ENCODE results near the gene LMX1B.
"Not testable (repeated sequence)": the region's sequence is repeated elsewhere in the genome, so short reads cannot be mapped to it uniquely, and the experiment has no call there.

Gene LMX1B

DNA sequence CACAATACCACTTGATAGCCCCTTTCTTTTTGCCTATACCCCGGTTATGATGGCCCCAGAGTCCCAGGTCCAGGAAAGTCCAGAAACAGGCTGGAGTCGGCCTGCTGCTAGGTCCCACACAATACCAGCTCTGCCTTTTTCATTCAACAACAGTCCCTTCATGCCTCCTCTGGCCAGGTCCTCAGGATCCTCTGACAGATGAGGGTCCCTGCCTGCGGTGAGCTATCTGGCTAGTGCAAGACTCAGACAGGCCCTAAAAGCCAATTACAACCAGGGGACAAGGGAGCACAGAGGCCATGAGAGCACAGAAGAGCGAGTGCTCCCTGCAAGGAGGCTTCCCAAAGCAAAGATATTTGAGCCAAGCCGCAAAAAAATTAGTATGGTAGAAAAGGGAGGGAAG is 106.3 kb downstream of the LMX1B start:
- Mint-ChIP-seq H3K4me1 (ENCODE audit: low read depth) (peaks cover 36% of the 10 kb centered on the region), H3K9me3 (ENCODE audit: low read depth) (no peaks in the 10 kb centered on the region), H3K27me3 (no peaks in the 10 kb centered on the region), H3K36me3 (no peaks in the 10 kb centered on the region), H3K27ac (peak overlapping the region; percentile 66), H3K4me3 (peak overlapping the region; percentile 70)

DNA sequence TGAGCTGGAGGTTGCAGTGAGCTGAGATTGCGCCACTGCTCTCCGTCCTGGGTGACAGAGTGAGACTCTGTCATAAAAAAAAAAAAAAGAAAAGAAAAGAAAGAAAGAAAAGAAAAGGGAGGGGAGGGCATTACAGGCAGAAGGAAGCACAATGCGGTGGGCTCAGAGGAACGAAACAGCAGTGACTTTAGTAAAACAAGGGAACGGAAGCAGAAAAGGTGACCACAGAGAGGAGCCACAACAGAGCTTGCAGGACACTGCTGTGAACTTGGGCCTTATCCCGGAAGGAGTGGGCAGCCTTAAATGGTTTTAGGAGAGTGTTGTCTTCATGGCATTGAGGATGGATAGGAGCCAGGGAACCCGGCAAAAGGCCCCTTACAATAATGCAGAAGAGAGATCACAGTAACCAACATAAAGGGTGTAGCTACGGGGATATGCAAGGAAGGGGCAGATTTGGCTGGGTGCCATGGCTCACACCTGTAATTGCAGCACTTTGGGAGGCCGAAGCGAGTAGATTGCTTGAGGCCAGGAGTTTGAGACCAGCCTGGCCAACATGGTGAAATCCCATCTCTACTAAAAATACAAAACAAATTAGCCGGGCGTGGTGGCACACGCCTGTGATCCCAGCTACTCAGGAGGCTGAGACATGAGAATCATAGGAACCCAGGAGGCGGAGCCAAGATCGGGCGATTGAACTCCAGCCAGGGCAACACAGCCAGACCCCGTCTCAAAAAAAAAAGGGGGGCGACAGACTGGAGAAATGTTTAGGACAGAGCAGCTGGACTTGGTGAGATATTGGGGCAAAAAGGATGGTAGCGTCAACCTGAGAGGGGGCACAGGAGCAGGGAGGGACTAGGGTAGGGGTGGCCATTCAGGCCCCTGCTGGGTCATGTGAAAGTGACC is 107.2 kb downstream of the LMX1B start:
- Mint-ChIP-seq H3K4me3 (peak overlapping the region; percentile 70), H3K36me3 (no peaks in the 10 kb centered on the region), H3K4me1 (ENCODE audit: low read depth) (peaks cover 36% of the 10 kb centered on the region), H3K27ac (peak overlapping the region; percentile 78), H3K9me3 (ENCODE audit: low read depth) (no peaks in the 10 kb centered on the region), H3K27me3 (no peaks in the 10 kb centered on the region)

DNA sequence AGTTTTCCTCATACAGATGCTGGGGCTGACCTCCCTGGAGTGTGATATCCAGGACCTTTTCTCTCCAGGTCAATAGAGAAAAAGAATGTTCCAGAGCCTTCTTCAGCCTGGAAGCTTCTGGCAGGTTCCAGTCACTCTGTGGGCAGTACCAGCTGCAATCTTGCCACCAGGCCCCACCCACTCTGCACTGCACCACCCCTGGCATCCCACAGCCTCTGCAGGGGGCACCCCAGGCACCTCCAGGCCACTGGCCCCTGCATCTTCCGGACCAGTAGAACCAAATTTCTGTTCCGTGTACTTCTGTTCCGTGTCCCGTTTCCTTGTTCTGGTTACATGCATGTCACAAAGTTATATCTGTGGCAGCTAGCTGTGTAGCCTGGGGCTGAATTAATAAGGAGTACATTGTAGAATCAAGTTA is 107.8 kb downstream of the LMX1B start:
- Mint-ChIP-seq H3K27ac (peak overlapping the region; percentile 78), H3K4me3 (peak overlapping the region; percentile 84), H3K27me3 (no peaks in the 10 kb centered on the region), H3K4me1 (ENCODE audit: low read depth) (peaks cover 36% of the 10 kb centered on the region), H3K9me3 (ENCODE audit: low read depth) (no peaks in the 10 kb centered on the region), H3K36me3 (no peaks in the 10 kb centered on the region)

GRCh38 chr9:126722252-126722921 is 108.7 kb downstream of the LMX1B start:
- Mint-ChIP-seq H3K4me1 (ENCODE audit: low read depth) (peaks cover 36% of the 10 kb centered on the region), H3K27ac (peak overlapping the region; percentile 78), H3K27me3 (no peaks in the 10 kb centered on the region), H3K4me3 (peak overlapping the region; percentile 84), H3K36me3 (no peaks in the 10 kb centered on the region), H3K9me3 (ENCODE audit: low read depth) (no peaks in the 10 kb centered on the region)

DNA sequence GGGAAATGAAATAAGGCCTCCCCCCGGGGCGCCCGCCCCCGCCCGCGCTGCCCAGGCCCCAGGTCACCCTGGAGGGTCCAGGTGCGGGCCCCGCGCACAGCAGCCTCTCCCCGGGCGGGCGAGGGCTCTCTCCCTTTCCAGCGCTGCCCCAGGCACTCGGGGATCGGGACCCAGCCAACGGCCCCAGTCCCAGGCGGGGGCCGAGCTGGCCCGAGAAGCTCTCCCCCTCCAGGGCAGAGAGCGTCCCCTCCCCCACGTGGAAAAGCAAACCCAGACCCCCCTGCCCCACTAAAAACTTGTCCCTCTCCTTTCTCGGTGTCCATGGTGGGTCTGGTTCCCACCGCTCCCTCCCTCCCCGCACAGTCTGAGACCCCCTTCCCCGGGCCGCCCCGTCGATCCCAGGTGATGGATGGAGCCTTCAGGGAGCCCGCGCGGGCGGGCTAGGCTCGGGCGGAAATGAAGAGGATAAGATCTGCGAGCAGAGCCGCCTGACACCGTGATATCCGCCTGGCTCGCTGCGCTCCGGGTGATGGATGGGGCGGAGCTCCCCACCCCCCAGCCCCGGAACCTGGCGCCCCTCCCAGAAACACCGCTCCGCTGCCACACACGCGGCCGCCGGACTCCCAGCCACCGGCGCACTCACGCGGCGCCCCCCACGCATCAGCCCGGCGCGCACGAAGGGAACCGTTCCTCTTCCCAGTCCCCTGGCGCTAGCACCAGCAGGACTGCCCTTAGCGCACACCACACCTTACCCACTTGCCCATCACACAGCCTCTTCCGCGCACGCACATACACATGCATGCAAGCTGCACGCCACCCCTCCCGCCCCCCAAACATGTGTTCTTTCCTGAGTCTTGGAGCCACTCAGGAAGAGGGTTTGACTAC is 109.4 kb downstream of the LMX1B start:
- Mint-ChIP-seq H3K27ac (peak overlapping the region; percentile 90), H3K27me3 (no peaks in the 10 kb centered on the region), H3K9me3 (ENCODE audit: low read depth) (no peaks in the 10 kb centered on the region), H3K4me1 (ENCODE audit: low read depth) (peaks cover 36% of the 10 kb centered on the region), H3K36me3 (no peaks in the 10 kb centered on the region), H3K4me3 (peak overlapping the region; percentile 85)

- Mint-ChIP-seq H3K27ac (peak overlapping the region; percentile 90), H3K27me3 (no peaks in the 10 kb centered on the region)
These were observed 110.1 kb downstream of the LMX1B start for GRCh38 chr9:126723807-126724172.

DNA sequence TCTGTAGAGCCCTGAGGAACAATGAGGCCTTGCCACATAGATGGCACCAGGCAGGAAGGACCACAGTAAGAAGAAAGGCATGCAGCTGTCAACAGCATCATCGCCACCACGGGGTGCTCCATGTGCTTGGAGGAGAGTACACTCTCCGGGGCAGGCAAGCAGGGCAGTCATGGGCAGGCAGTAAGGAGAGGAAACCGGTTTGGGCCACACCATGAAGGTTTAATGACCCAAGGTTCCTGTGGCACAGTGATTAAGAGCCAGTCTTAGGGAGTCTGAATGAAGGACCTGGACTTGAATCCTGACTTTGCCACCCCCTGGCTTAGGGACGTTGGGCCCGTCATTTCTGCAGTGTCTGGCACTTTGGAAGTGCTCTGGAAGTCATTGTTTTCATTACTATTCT is 110.5 kb downstream of the LMX1B start:
- no peaks in the 10 kb centered on the region for H3K9me3 Mint-ChIP-seq (ENCODE audit: low read depth)
- H3K4me3 Mint-ChIP-seq = peak overlapping the region; percentile 85
- H3K27ac Mint-ChIP-seq = peak overlapping the region; percentile 90
- H3K27me3 Mint-ChIP-seq = no peaks in the 10 kb centered on the region
- H3K4me1 Mint-ChIP-seq (ENCODE audit: low read depth) = peaks cover 30% of the 10 kb centered on the region
- H3K36me3 Mint-ChIP-seq = no peaks in the 10 kb centered on the region

More at GRCh38 chr9:126723807-126724172, 110.1 kb downstream of the LMX1B start:
- H3K4me1 Mint-ChIP-seq (ENCODE audit: low read depth) = peaks cover 34% of the 10 kb centered on the region
- no peaks in the 10 kb centered on the region for H3K36me3 Mint-ChIP-seq
- H3K4me3 Mint-ChIP-seq = peak overlapping the region; percentile 85
- no peaks in the 10 kb centered on the region for H3K9me3 Mint-ChIP-seq (ENCODE audit: low read depth)

- H3K27me3 Mint-ChIP-seq; H3K9me3 Mint-ChIP-seq (ENCODE audit: low read depth); H3K36me3 Mint-ChIP-seq; H3K27ac Mint-ChIP-seq; H3K4me3 Mint-ChIP-seq: not testable (repeated sequence)
- H3K4me1 Mint-ChIP-seq (ENCODE audit: low read depth) = peaks cover 17% of the 10 kb centered on the region
These were observed 111.8 kb downstream of the LMX1B start for GRCh38 chr9:126725485-126725884.

GRCh38 chr9:126728210-126728609 is 114.5 kb downstream of the LMX1B start:
- H3K27me3 Mint-ChIP-seq; H3K27ac Mint-ChIP-seq; H3K36me3 Mint-ChIP-seq; H3K4me1 Mint-ChIP-seq (ENCODE audit: low read depth); H3K9me3 Mint-ChIP-seq (ENCODE audit: low read depth); H3K4me3 Mint-ChIP-seq: not testable (repeated sequence)

DNA sequence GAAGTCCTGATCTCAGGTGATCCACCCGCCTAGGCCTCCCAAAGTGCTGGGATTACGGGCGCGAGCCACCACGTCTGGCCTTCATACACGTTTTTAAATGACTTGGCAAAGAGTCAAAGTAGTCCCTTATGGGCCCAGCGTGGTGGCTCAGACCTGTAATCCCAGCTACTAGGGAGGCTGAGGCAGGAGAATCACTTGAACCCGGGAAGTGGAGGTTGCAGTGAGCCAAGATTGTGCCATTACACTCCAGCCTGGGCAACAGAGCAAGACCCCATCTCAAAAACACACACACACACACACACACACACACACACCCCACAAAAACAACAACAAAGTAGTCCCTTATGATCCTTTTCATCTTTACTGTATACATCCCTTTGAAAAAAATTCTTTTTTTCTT is 116.9 kb downstream of the LMX1B start:
- not testable (repeated sequence) for H3K4me3 Mint-ChIP-seq; H3K9me3 Mint-ChIP-seq (ENCODE audit: low read depth); H3K36me3 Mint-ChIP-seq; H3K27ac Mint-ChIP-seq; H3K4me1 Mint-ChIP-seq (ENCODE audit: low read depth); H3K27me3 Mint-ChIP-seq

DNA sequence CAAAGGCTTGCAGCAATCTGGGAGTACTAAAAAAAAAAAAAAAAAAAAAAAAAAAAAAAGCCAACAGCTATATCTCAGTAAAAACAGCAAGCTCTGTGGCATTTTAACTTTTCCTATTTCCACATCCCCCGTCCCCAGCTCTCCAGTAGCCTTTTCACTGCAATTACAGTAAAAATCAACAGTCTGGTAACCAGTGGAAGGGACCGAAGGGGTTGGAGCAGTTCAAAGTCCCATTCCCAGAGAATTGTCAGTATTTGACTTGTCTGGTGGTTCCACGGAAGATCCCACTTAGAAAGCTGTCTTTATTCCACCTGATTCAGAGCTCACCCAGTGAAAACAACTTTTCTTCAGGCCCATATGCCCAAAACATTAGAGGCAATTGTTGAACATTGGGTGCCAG is 119.3 kb downstream of the LMX1B start:
- no peak overlapping the region for H3K4me3 Mint-ChIP-seq
- no peaks in the 10 kb centered on the region for H3K27me3 Mint-ChIP-seq
- H3K9me3 Mint-ChIP-seq (ENCODE audit: low read depth) = peaks cover 17% of the 10 kb centered on the region
- no peaks in the 10 kb centered on the region for H3K4me1 Mint-ChIP-seq (ENCODE audit: low read depth)
- H3K27ac Mint-ChIP-seq = no peak overlapping the region
- peaks cover 6% of the 10 kb centered on the region for H3K36me3 Mint-ChIP-seq

GRCh38 chr9:126734877-126735276 is 121.1 kb downstream of the LMX1B start:
- peaks cover 6% of the 10 kb centered on the region for H3K36me3 Mint-ChIP-seq
- H3K9me3 Mint-ChIP-seq (ENCODE audit: low read depth) = peaks cover 17% of the 10 kb centered on the region
- H3K4me3 Mint-ChIP-seq = no peak overlapping the region
- H3K27ac Mint-ChIP-seq = no peak overlapping the region
- no peaks in the 10 kb centered on the region for H3K27me3 Mint-ChIP-seq
- H3K4me1 Mint-ChIP-seq (ENCODE audit: low read depth) = no peaks in the 10 kb centered on the region

DNA sequence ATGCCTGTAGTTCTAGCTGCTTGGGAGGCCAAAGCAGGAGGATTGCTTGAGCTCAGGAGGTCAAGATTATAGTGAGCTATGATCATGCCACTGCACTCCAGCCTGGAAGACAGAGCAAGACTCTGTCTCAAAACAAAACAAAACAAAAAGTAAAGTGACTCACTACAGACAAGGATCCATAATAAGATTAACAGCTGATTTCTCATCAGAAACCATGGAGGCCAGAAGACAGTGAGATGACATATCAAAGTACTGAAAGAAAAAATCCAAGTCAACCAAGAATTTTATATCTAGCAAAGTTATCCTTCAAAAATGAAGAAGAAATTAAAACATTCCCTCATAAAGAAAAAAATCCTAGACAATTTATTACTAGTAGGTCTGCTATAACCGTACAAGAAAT is 121.8 kb downstream of the LMX1B start:
- Mint-ChIP-seq H3K27ac (no peak overlapping the region), H3K9me3 (ENCODE audit: low read depth) (peaks cover 17% of the 10 kb centered on the region), H3K4me3 (no peak overlapping the region), H3K27me3 (no peaks in the 10 kb centered on the region), H3K36me3 (peaks cover 6% of the 10 kb centered on the region), H3K4me1 (ENCODE audit: low read depth) (no peaks in the 10 kb centered on the region)

DNA sequence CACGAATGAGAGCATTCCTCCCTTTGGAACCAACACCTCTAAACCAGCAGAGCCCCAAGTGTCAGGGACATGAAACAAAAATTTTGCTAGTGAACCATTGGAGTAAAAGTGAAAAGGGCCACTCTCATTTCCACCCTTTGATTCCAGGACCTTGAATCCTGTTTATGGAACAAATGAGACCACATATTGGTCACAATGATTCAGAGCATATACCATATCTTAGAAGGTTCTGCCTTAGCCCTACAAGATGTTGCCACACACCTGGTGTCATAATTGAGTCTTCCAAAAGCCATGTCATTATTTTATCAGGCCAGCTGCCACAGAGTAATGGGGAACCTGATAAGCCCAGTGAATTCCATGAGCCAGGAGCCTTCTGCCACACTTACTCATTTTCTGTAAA is 124.8 kb downstream of the LMX1B start:
- no peaks in the 10 kb centered on the region for H3K27me3 Mint-ChIP-seq
- peaks cover 6% of the 10 kb centered on the region for H3K36me3 Mint-ChIP-seq
- H3K4me1 Mint-ChIP-seq (ENCODE audit: low read depth) = no peaks in the 10 kb centered on the region
- H3K9me3 Mint-ChIP-seq (ENCODE audit: low read depth) = peaks cover 17% of the 10 kb centered on the region
- H3K4me3 Mint-ChIP-seq = no peak overlapping the region
- H3K27ac Mint-ChIP-seq = no peak overlapping the region

DNA sequence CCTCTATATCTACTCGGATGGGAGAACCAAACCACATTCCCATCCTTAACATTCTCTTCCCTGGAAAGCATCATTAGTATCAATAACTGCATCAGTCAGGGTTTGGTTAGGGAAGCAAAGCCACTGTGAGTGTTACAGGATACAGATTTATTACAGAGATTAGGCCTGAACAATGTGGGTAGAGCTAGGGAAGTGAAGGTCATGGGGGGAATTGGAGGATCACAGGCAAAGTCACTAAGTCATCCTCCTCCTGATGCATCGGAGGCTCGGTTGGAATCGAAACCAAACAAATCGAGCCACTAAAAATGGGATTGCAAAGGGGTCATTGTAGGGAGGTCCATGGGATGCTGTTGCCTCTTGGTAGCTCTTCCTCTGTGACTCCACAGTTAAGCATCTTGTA is 129.3 kb downstream of the LMX1B start:
- Mint-ChIP-seq H3K27me3 (no peaks in the 10 kb centered on the region), H3K4me1 (ENCODE audit: low read depth) (peaks cover 13% of the 10 kb centered on the region), H3K36me3 (no peaks in the 10 kb centered on the region), H3K4me3 (no peak overlapping the region), H3K9me3 (ENCODE audit: low read depth) (no peaks in the 10 kb centered on the region), H3K27ac (no peak overlapping the region)

All from activated naive CD8-positive, alpha-beta T cell (primary cell).